Left lung (tissue), 10 donors: ENCODE data around the gene MYO9A. TPM values are rescaled to one million over a fixed set of nuclear protein-coding genes. Genes with fewer than 3 reads are reported as not detected.

ENCODE experiments used
- ATAC-seq: fragments of 200-7000 bp; cut with Tn5 transposase; one replicate; pipeline ENCODE4 v1.9.1; 2020; ENCODE audit warnings: moderate library complexity
- DNase-seq, 4 donors: peaks; one replicate each; pipeline ENCODE4 v3.0.0-alpha.2; 2013 to 2020
- H3K27ac ChIP-seq, 2 donors: fragments of 200-600 bp; sonication (generic) in 1 of 2; one replicate each; pipeline versions ENCODE4 v1.5.0 to v1.8.0; 2020 to 2021
- H3K27me3 ChIP-seq, 2 donors: fragments of 200-600 bp; sonication (generic) in 1 of 2; one replicate each; pipeline versions ENCODE4 v1.5.0 to v1.8.0; 2020 to 2021
- H3K36me3 ChIP-seq, 2 donors: fragments of 200-600 bp; sonication (generic) in 1 of 2; one replicate each; pipeline versions ENCODE4 v1.5.0 to v1.8.0; 2020 to 2021
- H3K4me1 ChIP-seq, 2 donors: fragments of 200-600 bp; one replicate each; pipeline ENCODE4 v1.8.0; 2021
- H3K4me3 ChIP-seq, 2 donors: fragments of 200-600 bp; sonication (generic) in 1 of 2; one replicate each; pipeline versions ENCODE4 v1.5.0 to v1.8.0; 2020 to 2021; ENCODE audit warnings: mild to moderate bottlenecking in 1 of 2
- H3K9me3 ChIP-seq, 2 donors: fragments of 200-600 bp; sonication (generic) in 1 of 2; one replicate each; pipeline versions ENCODE4 v1.5.0 to v1.8.0; 2020 to 2021
- CTCF ChIP-seq, 2 donors: fragments of 200-600 bp; sonication (generic) in 1 of 2; IDR thresholded peaks; one replicate each; pipeline versions ENCODE4 v1.5.0 to v1.8.0; 2021; ENCODE audit warnings: antibody characterized with exemption in 2 of 2
- intact Hi-C, 2 donors: fragments of 100-400 bp; cut with DNase I; formaldehyde crosslinking; loops; one replicate each; pipeline versions ENCODE4 v1.11.2 to v1.14.2; 2022
- polyA plus RNA-seq, 6 donors: library from polyadenylated mRNA; unstranded; fragments of 120-200 nt; gene quantifications; one replicate each; pipeline ENCODE4 v1.2.1, GENCODE V29; 2013; ENCODE audit not compliant: insufficient read length in 6 of 6
- total RNA-seq, 2 donors: library from RNA; stranded (reverse); fragmentation: NEBNext Ultra II Directional; extraction: Animal tissue kit (Norgen Biotek cat#: 25700); gene quantifications; one replicate each; pipeline ENCODE4 v1.2.1, GENCODE V29; 2021
- donor health status: DM: no; HTN: yes; CAD: no.
- donor health status: DM: no; HTN: no; CAD: no.

MYO9A gene
- total and polyA plus RNA-seq, 8 donors, result 30.8 to 67.4 (median 41.4) TPM

GRCh38 chr15:71776304-71776703 lies 341.6 kb downstream of the MYO9A start:
- Histone ChIP-seq H3K9me3 (no peaks in the 10 kb centered on the region), H3K4me1 (peaks cover 3 to 4% of the 10 kb centered on the region in 2 donors), H3K4me3 (no peak overlapping the region), H3K36me3 (peaks cover 0 to 8% of the 10 kb centered on the region in 2 donors), H3K27me3 (no peaks in the 10 kb centered on the region), H3K27ac (no peak overlapping the region)
- no peak for ATAC-seq
- intact Hi-C loops, result no loop called here
- DNase-seq, result no peak
- no peak for TF ChIP-seq CTCF (IDR thresholded peaks at IDR 0.05)

GRCh38 chr15:71775856-71776255 lies 342.1 kb downstream of the MYO9A start:
- no peak for ATAC-seq
- Histone ChIP-seq H3K36me3 (peaks cover 0 to 8% of the 10 kb centered on the region in 2 donors), H3K27ac (no peak overlapping the region), H3K4me1 (peaks cover 3 to 4% of the 10 kb centered on the region in 2 donors), H3K9me3 (no peaks in the 10 kb centered on the region), H3K4me3 (no peak overlapping the region), H3K27me3 (no peaks in the 10 kb centered on the region)
- intact Hi-C loops, result no loop called here
- no peak for TF ChIP-seq CTCF (IDR thresholded peaks at IDR 0.05)
- no peak for DNase-seq

- H3K9me3 ChIP-seq, result no peaks in the 10 kb centered on the region
- ATAC-seq (no peak), DNase-seq (no peak)
- H3K4me1 ChIP-seq, result no peaks in the 10 kb centered on the region
- peaks cover 0 to 8% of the 10 kb centered on the region in 2 donors for H3K36me3 ChIP-seq
- H3K27me3 ChIP-seq, result no peaks in the 10 kb centered on the region
- intact Hi-C loops, result no loop called here
- TF ChIP-seq CTCF (IDR thresholded peaks at IDR 0.05), result no peak
- H3K4me3 ChIP-seq, result no peak overlapping the region
- no peak overlapping the region for H3K27ac ChIP-seq
Observed at GRCh38 chr15:71773206-71773859, 344.6 kb downstream of the MYO9A start.

Other genes starting within 250 kb of the MYO9A start
- gene SENP8, start 253 bp upstream of the MYO9A start, total RNA-seq, result 1 to 10 TPM; 3.1 to 4.2 TPM
- gene SENP8, start 253 bp upstream of the MYO9A start, polyA plus RNA-seq, result 1 to 10 TPM; 4.1 to 4.9 (median 4.4) TPM
- 10 to 100 TPM; 20.7 to 36.1 TPM for gene GRAMD2A, start 79.6 kb upstream of the MYO9A start, total RNA-seq
- gene GRAMD2A, start 79.6 kb upstream of the MYO9A start, polyA plus RNA-seq, result 1 to 10 TPM; 6.2 to 9.3 (median 8.8) TPM
- 100 to 1,000 TPM; 596 to 991 TPM for gene PKM, start 113.0 kb upstream of the MYO9A start, total RNA-seq
- gene PKM, start 113.0 kb upstream of the MYO9A start, polyA plus RNA-seq, result 100 to 1,000 TPM; 538 to 705 (median 563) TPM
- gene PARP6, start 154.4 kb upstream of the MYO9A start, total RNA-seq, result 10 to 100 TPM; 60.5 to 64.5 TPM
- 100 to 1,000 TPM in 5 of 6 donors, 10 to 100 TPM in 1; 97.7 to 147 (median 134) TPM for gene PARP6, start 154.4 kb upstream of the MYO9A start, polyA plus RNA-seq
- gene CELF6, start 202.0 kb upstream of the MYO9A start, total RNA-seq, result 1 to 10 TPM; 1.3 to 2.2 TPM
- 1 to 10 TPM; 1.8 to 4.7 (median 3.4) TPM for gene CELF6, start 202.0 kb upstream of the MYO9A start, polyA plus RNA-seq